Neural cell (in vitro differentiated cells): ENCODE data around the gene CUL4B.

ENCODE experiments used
- CTCF ChIP-seq: fragments of 450-650 bp; IDR thresholded peaks from 2 replicates; pipeline ENCODE4 v1.5.1; 2014; ENCODE audit warnings: antibody characterized with exemption, mild to moderate bottlenecking, moderate library complexity; ENCODE audit not compliant: poor library complexity, severe bottlenecking
- EP300 ChIP-seq: fragments of 450-650 bp; conservative IDR thresholded peaks from 2 replicates; pipeline ENCODE4 v1.6.1; 2014; ENCODE audit warnings: antibody characterized with exemption, mild to moderate bottlenecking, moderate library complexity; ENCODE audit not compliant: poor library complexity, severe bottlenecking
- EZH2 ChIP-seq: fragments of 200-600, 300-800 bp; shearing (Covaris generic), sonication (generic); IDR thresholded peaks from 2 replicates; pipeline ENCODE4 v1.6.1; 2014; ENCODE audit warnings: antibody characterized with exemption, low read length, borderline replicate concordance, mild to moderate bottlenecking; ENCODE audit not compliant: insufficient read depth, poor library complexity, severe bottlenecking
- MXI1 ChIP-seq: fragments of 450-650 bp; conservative IDR thresholded peaks from 2 replicates; pipeline ENCODE4 v1.6.1; 2014; ENCODE audit warnings: antibody characterized with exemption, mild to moderate bottlenecking; ENCODE audit not compliant: poor library complexity, severe bottlenecking
- POLR2AphosphoS5 ChIP-seq: IDR thresholded peaks from 2 replicates; pipeline ENCODE4 v1.6.1; 2012
- RAD21 ChIP-seq: fragments of 450-650 bp; conservative IDR thresholded peaks from 2 replicates; pipeline ENCODE4 v1.6.1; 2014; ENCODE audit warnings: antibody characterized with exemption, mild to moderate bottlenecking, moderate library complexity
- REST ChIP-seq: IDR thresholded peaks from 2 replicates; pipeline ENCODE4 v1.6.1; 2012; ENCODE audit warnings: borderline replicate concordance
- SMC3 ChIP-seq: fragments of 450-650 bp; conservative IDR thresholded peaks from 2 replicates; pipeline ENCODE4 v1.6.1; 2014; ENCODE audit warnings: antibody characterized with exemption, mild to moderate bottlenecking, moderate library complexity; ENCODE audit not compliant: poor library complexity
- TAF1 ChIP-seq: IDR thresholded peaks from 2 replicates; pipeline ENCODE4 v1.6.1; 2012; ENCODE audit warnings: low read depth

GRCh38 chrX:120485638-120486520 is 74.9 kb downstream of the CUL4B start:
- TF ChIP-seq CTCF (peak; percentile 77), EZH2 (no peak), TAF1 (peak; percentile 52), MXI1 (peak; percentile 85), RAD21 (peak; percentile 48), REST (no peak), EP300 (no peak), SMC3 (peak; percentile 54), POLR2AphosphoS5 (no peak)
